GM18499 (cell line): Measurements from ENCODE around the gene HAO1.

Source experiments
- ATAC-seq: cut with Tn5 transposase; IDR thresholded peaks from one replicate; pipeline ENCODE4 v1.9.1; 2021; ENCODE audit warnings: moderate number of reproducible peaks; ENCODE audit not compliant: insufficient read depth, unreplicated experiment

Gene HAO1

DNA sequence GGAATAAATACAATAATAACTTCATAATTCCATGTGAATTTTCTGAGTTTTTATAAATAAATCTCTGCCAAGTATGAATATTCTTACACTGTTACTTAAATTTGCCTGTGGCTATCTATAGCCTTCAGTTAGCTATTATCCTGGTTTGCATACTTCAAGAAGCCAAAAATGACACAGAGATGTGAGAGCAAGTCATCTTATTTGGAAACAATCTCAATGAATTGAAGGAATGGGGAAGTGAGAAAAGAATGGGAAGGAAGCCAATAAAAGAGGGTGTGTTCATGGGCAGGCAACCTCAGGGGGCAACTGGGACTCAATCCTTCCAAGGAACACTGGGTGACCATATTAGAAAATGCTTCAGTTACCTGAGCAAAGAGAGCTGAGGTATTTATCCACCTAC, 9.9 kb downstream of the HAO1 start:
- ATAC-seq, result no peak

DNA sequence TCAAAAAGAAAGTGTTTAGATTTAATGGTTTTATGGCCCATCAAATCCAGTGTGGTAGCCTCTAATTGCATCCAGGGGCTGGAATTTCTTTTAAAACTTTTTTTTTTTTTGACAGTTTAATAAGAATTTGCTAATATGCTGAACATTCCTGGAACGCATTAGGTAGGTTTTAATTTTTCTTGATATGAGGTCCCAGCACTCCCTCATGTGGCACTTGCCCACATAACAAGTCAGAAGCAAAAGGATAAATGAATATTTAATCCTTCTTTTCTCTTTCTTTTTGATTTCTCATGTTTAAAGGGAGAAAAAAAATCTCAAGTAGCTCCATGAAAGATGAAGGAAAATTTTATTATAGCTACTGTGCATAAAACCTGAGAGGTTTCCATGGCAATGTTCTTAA, 13.5 kb downstream of the HAO1 start:
- no peak for ATAC-seq

DNA sequence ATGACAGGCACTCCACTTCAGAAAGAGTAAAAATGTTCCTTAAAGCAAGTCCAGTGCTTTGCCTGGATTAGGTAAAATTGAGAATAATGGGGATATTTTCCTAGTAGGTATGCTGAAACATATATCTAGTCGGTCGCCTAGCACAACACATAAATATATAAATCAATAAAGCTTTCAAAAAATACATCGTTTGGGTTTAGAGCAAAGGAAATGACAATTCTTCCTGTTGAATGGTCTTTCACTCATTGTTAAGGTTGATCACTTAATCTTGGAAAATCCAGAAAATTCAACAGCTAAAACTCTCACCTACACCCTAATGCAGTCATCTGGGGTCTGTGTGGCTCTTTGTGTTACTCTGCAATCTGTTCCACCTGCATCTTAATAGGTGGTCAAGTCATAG, 13.9 kb downstream of the HAO1 start:
- ATAC-seq, result no peak

- ATAC-seq, result no peak
Measured at GRCh38 chr20:7924692-7925091, 15.6 kb downstream of the HAO1 start.

- no peak for ATAC-seq
Measured at GRCh38 chr20:7916648-7917047, 23.6 kb downstream of the HAO1 start.

- no peak for ATAC-seq
Measured at GRCh38 chr20:7912551-7912950, 27.7 kb downstream of the HAO1 start.

DNA sequence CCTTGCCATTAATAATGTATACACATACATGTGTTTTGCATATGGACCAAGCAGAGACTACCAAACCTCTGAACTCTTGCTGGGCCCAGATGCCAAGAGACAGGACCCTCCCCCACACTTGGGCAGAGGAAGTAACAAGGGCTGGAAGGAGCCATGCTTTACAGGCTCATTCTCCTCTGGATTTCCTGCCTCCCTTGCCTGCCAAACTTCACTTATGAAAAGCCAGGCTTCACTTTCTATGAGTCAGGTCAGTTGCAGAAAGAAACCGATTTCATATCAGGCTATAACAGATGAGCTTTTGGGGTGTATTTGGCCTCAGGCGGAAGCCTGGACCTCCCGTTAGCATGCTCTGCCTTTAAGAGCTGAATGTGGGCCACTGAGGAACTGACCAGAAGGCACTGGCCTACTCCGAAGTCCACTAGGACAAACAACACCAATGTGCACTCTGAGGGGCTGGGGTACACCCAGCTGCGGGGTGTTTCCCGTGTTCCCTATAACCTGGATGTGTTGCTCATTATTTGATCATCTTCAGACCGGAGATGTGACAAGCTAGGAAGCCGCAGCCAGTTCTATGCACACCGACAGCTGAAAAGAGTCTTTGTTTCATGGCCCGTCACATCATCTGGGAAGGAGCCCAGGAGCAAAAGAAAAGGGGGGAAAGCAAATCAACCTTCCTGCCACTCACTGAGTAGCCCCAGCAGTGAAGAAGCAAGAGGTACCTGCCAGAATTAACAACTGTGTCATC, 28.5 kb downstream of the HAO1 start:
- ATAC-seq, result no peak

DNA sequence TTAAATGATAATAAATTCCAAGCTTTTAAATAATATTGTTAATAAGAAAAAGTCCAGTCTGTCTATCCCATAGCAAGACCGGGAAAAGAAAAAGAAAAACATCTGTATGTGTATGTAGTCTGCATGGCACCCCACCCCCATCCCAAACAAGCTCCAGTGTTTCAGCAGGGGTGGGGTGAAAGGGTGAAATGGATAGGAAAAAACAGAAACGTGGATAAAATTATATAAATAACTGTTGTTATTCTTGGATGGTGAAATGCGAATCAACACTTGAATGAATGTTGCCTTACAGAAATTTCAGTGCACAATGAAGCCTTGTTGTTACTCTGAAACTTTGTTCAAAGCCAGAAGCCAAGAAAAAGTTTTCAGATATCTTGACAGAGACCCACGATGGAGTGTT, 31.4 kb downstream of the HAO1 start:
- ATAC-seq, result no peak

GRCh38 chr20:7903429-7903828, 36.8 kb downstream of the HAO1 start:
- ATAC-seq, result no peak

- ATAC-seq, result no peak
Measured at GRCh38 chr20:7902879-7903278, 37.4 kb downstream of the HAO1 start.

DNA sequence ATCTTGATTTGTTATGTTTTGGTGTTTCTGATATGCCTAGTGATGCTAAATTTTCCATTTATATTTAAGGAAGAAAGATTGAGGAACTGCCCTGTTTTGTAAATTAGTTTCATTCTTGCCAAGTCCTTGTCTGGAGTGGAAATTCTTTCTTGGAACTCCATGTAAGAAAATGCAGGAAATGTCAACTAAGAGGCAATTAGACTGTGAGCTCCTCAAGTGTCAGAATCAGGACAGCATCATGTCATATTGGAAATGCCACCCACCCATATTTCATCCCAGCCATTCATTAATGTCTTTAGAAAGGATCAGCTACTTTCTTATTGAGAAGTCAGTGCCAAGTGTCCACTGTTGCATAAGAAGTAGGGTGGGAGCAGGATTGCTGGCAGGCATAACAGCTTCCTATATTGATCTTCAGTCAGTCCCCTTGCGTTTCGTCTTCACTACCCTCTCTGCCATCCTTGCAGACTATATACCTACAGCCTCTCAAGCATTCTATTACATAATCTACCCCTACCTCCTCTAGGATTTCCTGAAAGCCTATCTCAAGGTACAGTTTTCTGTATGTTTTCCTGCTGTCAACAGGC, 42.4 kb downstream of the HAO1 start:
- no peak for ATAC-seq

GRCh38 chr20:7893014-7893730, 47.1 kb downstream of the HAO1 start:
- ATAC-seq, result no peak

DNA sequence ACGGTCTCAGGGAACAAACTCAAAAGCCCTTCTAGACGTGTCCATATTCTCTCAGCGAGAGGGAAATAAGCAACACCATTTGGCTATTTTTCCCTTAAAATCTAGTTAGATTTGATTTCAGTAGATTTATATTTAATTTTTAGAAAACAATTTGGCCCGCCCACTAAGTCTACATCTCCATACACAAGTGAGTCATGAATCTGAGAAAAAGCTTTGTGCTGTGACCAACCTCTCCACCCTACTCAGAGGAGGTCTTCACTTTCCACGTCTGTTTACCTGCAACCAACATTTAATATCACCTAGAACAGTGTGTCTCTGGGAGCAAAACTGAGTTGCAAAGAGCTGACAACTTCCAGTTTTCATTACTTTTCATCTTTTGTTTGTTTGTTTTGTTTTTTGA, 48.6 kb downstream of the HAO1 start:
- no peak for ATAC-seq

DNA sequence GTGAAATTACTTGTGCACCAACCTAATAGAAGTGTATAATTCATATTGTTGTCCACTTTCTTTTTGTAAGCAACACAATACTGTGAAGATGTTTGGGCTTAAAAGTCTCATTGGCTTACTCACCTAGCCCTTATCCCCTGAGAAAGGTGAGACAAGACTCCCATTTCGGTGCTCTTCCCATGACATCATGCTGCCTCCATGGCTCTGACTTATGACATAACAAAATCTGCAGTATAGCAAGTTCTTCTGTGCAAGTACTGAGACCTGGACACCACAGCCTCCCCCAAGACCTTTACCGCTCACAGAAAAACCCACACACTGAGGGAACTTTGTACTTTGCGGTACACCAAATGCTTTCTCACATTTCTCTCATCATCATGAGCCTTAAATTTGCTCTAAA, 50.5 kb downstream of the HAO1 start:
- no peak for ATAC-seq

DNA sequence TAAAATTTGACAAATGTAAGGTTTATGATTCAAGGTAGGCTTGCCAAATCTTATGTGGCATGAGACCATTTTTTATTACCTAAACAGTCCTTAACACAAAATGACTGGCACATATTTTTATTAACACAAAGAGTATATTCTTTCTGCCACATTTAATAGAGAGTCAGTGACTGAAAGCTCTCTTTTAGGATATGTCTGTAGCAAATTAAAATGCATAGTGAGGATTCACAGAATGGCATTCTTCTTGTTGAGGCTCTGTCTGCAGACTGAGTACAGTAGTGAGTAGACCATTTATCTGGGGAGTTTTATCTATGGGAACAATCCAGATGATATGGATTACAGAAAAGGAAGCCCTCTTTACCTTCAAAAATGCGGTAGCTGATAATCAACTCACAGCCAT, 56.5 kb downstream of the HAO1 start:
- ATAC-seq, result no peak

DNA sequence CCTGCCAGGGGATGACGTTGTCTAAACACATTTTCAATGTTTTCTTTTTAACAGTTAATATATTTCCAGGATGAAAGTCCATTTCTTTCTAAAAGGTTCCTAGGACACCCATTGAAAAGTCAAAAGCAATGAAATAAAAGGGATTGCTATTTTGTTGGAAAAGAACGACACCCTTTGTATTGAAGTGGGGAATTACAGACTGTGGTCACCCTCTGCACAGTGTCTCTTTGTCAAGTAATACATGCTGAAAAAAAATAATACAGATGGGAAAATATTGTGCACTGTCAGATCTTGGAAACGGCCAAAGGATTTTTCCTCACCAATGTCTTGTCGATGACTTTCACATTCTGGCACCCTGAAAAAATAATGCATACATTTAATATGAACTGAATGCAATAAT, 56.9 kb downstream of the HAO1 start:
- no peak for ATAC-seq

GRCh38 chr20:7882076-7882475, 58.2 kb downstream of the HAO1 start:
- no peak for ATAC-seq

GRCh38 chr20:7881551-7881950, 58.7 kb downstream of the HAO1 start:
- ATAC-seq, result no peak

- no peak for ATAC-seq
Measured at GRCh38 chr20:7879883-7880282, 60.4 kb downstream of the HAO1 start.

DNA sequence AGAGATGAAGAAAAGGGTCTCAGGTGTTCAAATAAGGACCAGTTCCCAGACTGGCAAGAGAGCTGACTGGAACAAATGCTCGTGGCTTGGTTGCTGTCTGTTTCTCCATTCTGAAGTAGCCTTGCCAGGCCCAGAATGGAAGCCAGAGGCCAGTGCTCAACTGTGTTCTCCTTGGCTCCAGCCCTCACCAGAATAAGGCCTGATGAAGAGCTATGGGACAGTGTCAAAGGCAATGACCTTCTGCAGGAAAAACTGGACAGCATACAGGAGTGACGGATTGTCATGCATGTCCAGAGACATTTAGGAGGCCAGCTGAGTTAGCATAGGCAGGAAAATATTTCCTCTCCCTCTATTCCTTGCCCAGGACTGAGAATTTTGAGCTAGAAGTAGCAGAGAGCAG, 72.2 kb downstream of the HAO1 start:
- ATAC-seq, result no peak

DNA sequence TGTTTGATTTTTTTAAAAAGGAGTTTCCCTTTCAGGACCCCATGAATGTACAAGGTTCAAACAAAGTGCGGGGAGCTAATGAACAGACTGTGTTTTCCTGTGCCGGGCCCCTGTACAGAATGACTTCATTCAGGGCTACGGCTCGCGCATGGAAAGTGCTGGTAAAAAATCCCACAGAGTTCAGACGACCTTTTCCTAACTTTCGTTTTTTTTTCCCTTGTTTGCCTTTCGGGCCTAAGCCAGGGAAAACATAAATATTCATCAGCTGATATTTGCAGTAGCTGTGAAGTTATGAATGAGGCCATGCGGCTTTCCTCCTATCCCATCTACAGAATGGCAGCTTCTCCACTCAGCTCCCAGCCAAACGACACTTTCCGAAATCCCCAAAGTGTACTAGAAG, 74.0 kb downstream of the HAO1 start:
- no peak for ATAC-seq

- ATAC-seq, result no peak
Measured at GRCh38 chr20:7859356-7859802, 80.9 kb downstream of the HAO1 start.
